Lung (tissue), 16 donors: Measurements from ENCODE around the gene SOD1. TPM values are rescaled to one million over a fixed set of nuclear protein-coding genes. Genes with fewer than 3 reads are reported as not detected.
A peak's percentile ranks its signal among the peaks of the same experiment; 100 is the strongest.

ENCODE experiments used
- ATAC-seq: fragments of 200-7000 bp; cut with Tn5 transposase; one replicate; pipeline ENCODE4 v1.9.1; 2020; ENCODE audit warnings: moderate number of reproducible peaks; ENCODE audit not compliant: insufficient read depth, low FRiP score
- DNase-seq, 3 donors: peaks; one replicate each; pipeline ENCODE4 v3.0.0-alpha.2; 2013 to 2017
- H3K27ac ChIP-seq, 2 donors: one replicate each; pipeline ENCODE4 v1.5.1; 2013; ENCODE audit warnings: mild to moderate bottlenecking in 2 of 2, moderate library complexity in 2 of 2, control low read depth in 1 of 2, inconsistent platforms in 1 of 2, low read depth in 1 of 2, low read length in 1 of 2
- H3K27me3 ChIP-seq, 3 donors: one replicate each; pipeline ENCODE4 v1.5.1; 2013; ENCODE audit warnings: low read length in 2 of 3; ENCODE audit not compliant: control insufficient read depth in 3 of 3, insufficient read depth in 3 of 3
- H3K36me3 ChIP-seq, 4 donors: one replicate each; pipeline ENCODE4 v1.5.1; 2013; ENCODE audit warnings: low read length in 4 of 4, mild to moderate bottlenecking in 1 of 4, moderate library complexity in 1 of 4; ENCODE audit not compliant: control insufficient read depth in 4 of 4, insufficient read depth in 4 of 4
- H3K4me1 ChIP-seq, 5 donors: one replicate each; pipeline ENCODE4 v1.5.1; 2013; ENCODE audit warnings: low read length in 5 of 5, mild to moderate bottlenecking in 2 of 5, moderate library complexity in 1 of 5; ENCODE audit not compliant: control insufficient read depth in 5 of 5, insufficient read depth in 5 of 5
- H3K4me3 ChIP-seq: one replicate; pipeline ENCODE4 v1.5.1; 2013; ENCODE audit warnings: mild to moderate bottlenecking, control low read depth, moderate library complexity
- H3K9ac ChIP-seq, 2 donors: one replicate each; pipeline ENCODE4 v1.5.1; 2013; ENCODE audit warnings: low read length in 2 of 2, control low read depth in 1 of 2; ENCODE audit not compliant: insufficient read depth in 1 of 2
- H3K9me3 ChIP-seq, 4 donors: one replicate each; pipeline ENCODE4 v1.5.1; 2013; ENCODE audit warnings: low read length in 3 of 4, mild to moderate bottlenecking in 1 of 4, moderate library complexity in 1 of 4; ENCODE audit not compliant: control insufficient read depth in 4 of 4, insufficient read depth in 3 of 4
- WGBS, 2 donors: extraction: QIAGEN DNeasy Blood & Tissue Kit; methylation state at CpG; one replicate each; pipeline ENCODE4 v1.1.7; 2013; 5-methylcytosine and 5-hydroxymethylcytosine counted together
- long read RNA-seq, 5 donors: transcript quantifications; one replicate each; lab custom pipeline, GENCODE V29; 2026
- polyA plus RNA-seq, 2 donors: library from polyadenylated mRNA; stranded (reverse); fragments of 200-250 nt; gene quantifications; one replicate each; pipeline ENCODE4 v1.2.1, GENCODE V29; 2013
- total RNA-seq, 2 donors: library from RNA; depleted of rRNA in 1 of 2; stranded (reverse); fragments of >200 nt in 1 of 2; gene quantifications; one replicate each; pipeline ENCODE4 v1.2.1, GENCODE V29; 2014 to 2021
- TF ChIP-seq, protein P1 (sequence below): IDR thresholded peaks from 2 replicates; pipeline ENCODE4 v1.5.1; 2012; ENCODE audit warnings: mild to moderate bottlenecking; ENCODE audit errors: control extremely low read depth, extremely low read depth
- donor health status: control.
- donor health status: control.
- donor health status: Bipolar disorder and iron deficiency.
- donor health status: healthy.
- donor health status: DM: yes; HTN: yes; CAD: no.

The SOD1 gene
- total RNA-seq (100 to 1,000 TPM in 1 of 2 donors, 10 to 100 TPM in 1; 90.3 to 144 TPM), polyA plus RNA-seq (100 to 1,000 TPM; 193 to 315 TPM)
- long read RNA-seq, donor 1, transcript SOD1-201 (5 exons, 966 nt): major isoform, 231 of 296 reads
- long read RNA-seq, donor 1, partial matches to known transcripts: 46 of 296 reads
- long read RNA-seq, donor 1, other reads (novel, unspliced or antisense): 19 of 296 reads
- long read RNA-seq, donor 2, transcript SOD1-201 (5 exons, 966 nt): major isoform, 88 of 126 reads
- long read RNA-seq, donor 2, partial matches to known transcripts: 33 of 126 reads
- long read RNA-seq, donor 2, other reads (novel, unspliced or antisense): 5 of 126 reads
- long read RNA-seq, donor 3, transcript SOD1-201 (5 exons, 966 nt): major isoform, 125 of 152 reads
- long read RNA-seq, donor 3, partial matches to known transcripts: 13 of 152 reads
- long read RNA-seq, donor 3, other reads (novel, unspliced or antisense): 14 of 152 reads
- long read RNA-seq, donor 4, transcript SOD1-201 (5 exons, 966 nt): major isoform, 103 of 136 reads
- long read RNA-seq, donor 4, partial matches to known transcripts: 33 of 136 reads
- long read RNA-seq, donor 4, other reads (novel, unspliced or antisense): 0 of 136 reads
- long read RNA-seq, donor 5, transcript SOD1-201 (5 exons, 966 nt): major isoform, 273 of 347 reads
- long read RNA-seq, donor 5, partial matches to known transcripts: 59 of 347 reads
- long read RNA-seq, donor 5, other reads (novel, unspliced or antisense): 15 of 347 reads

- Histone ChIP-seq H3K27ac (peak within 1 kb of the TSS; percentile 92 to 98), H3K4me1 (peaks cover 0 to 17% (median 8%) of the 10 kb centered on the region in 5 donors), H3K9me3 (no peaks in the 10 kb centered on the region), H3K27me3 (no peaks in the 10 kb centered on the region), H3K4me3 (peak within 1 kb of the TSS; percentile 90), H3K36me3 (peaks cover 2 to 11% (median 8%) of the 10 kb centered on the region in 4 donors), H3K9ac (peak within 1 kb of the TSS; percentile 32 to 85)
- peak; percentile 95 to 97 (median 95) for DNase-seq
- 0 to 1% methylated on average over 72 to 87 of the region's 87 CpGs for WGBS, 2 donors
- ATAC-seq: peak; percentile 96
- TF ChIP-seq, protein P1, sequence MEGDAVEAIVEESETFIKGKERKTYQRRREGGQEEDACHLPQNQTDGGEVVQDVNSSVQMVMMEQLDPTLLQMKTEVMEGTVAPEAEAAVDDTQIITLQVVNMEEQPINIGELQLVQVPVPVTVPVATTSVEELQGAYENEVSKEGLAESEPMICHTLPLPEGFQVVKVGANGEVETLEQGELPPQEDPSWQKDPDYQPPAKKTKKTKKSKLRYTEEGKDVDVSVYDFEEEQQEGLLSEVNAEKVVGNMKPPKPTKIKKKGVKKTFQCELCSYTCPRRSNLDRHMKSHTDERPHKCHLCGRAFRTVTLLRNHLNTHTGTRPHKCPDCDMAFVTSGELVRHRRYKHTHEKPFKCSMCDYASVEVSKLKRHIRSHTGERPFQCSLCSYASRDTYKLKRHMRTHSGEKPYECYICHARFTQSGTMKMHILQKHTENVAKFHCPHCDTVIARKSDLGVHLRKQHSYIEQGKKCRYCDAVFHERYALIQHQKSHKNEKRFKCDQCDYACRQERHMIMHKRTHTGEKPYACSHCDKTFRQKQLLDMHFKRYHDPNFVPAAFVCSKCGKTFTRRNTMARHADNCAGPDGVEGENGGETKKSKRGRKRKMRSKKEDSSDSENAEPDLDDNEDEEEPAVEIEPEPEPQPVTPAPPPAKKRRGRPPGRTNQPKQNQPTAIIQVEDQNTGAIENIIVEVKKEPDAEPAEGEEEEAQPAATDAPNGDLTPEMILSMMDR: no peak
Measured at GRCh38 chr21:31659536-31660258, at the start of gene SOD1. SOD1 (plus strand) TSS chr21:31659693; CDS start chr21:31659770, 77 bp downstream.

GRCh38 chr21:31611445-31611844, 48.0 kb upstream of the SOD1 start:
- H3K27ac ChIP-seq: no peak overlapping the region
- peaks cover 0 to 4% (median 0%) of the 10 kb centered on the region in 5 donors for H3K4me1 ChIP-seq
- DNase-seq (no peak), ATAC-seq (no peak)
- TF ChIP-seq, protein P1: no peak
- WGBS, 2 donors: 83 to 92% methylated on average over 7 of the region's 7 CpGs
- no peaks in the 10 kb centered on the region for H3K27me3 ChIP-seq
- no peaks in the 10 kb centered on the region for H3K36me3 ChIP-seq
- no peak overlapping the region for H3K9ac ChIP-seq
- H3K4me3 ChIP-seq: no peak overlapping the region
- no peaks in the 10 kb centered on the region for H3K9me3 ChIP-seq

GRCh38 chr21:31612894-31613785, 46.4 kb upstream of the SOD1 start:
- 33 to 46% methylated on average over 22 of the region's 22 CpGs for WGBS, 2 donors
- Histone ChIP-seq H3K27ac (no peak overlapping the region), H3K27me3 (no peaks in the 10 kb centered on the region), H3K9ac (no peak overlapping the region), H3K9me3 (no peaks in the 10 kb centered on the region), H3K4me3 (no peak overlapping the region), H3K36me3 (no peaks in the 10 kb centered on the region), H3K4me1 (peaks cover 0 to 4% (median 0%) of the 10 kb centered on the region in 5 donors)
- ATAC-seq: peak; percentile 53
- no peak for DNase-seq
- TF ChIP-seq, protein P1: no peak
